Common myeloid progenitor, CD34-positive (primary cell): ENCODE results near the gene THRB.

ENCODE experiments used
- CTCF ChIA-PET: fragments of 350-600 bp; sonication (Branson Sonifier 250); formaldehyde crosslinking; loops from one replicate; lab custom pipeline; 2021; ENCODE audit warnings: antibody characterized with exemption; lab: Charles Lee
- POLR2A ChIA-PET: fragments of 350-600 bp; sonication (Branson Sonifier 250); formaldehyde crosslinking; loops from one replicate; lab custom pipeline; 2021; ENCODE audit warnings: antibody characterized with exemption; lab: Charles Lee
- DNase-seq, 3 donors: peaks; one replicate each; pipeline versions ENCODE4 v3.0.0 to v3.0.0-alpha.2; 2013
- H3K27ac ChIP-seq, 2 experiments: 1 replicate in 1 of 2; 2 replicates in 1 of 2; pipeline ENCODE4 v1.7.0; 2013; ENCODE audit warnings: inconsistent platforms in 2 of 2, low read length in 2 of 2, mild to moderate bottlenecking in 2 of 2, low read depth in 1 of 2, moderate library complexity in 1 of 2; ENCODE audit not compliant: severe bottlenecking in 2 of 2, insufficient read depth in 1 of 2, poor library complexity in 1 of 2
- H3K27me3 ChIP-seq, 5 experiments: replicated peaks in 2 of 5; 1 replicate in 3 of 5; 2 replicates in 2 of 5; pipeline versions ENCODE4 v1.6.1 to v1.7.0; 2013; ENCODE audit warnings: low read length in 4 of 5, mild to moderate bottlenecking in 2 of 5, moderate library complexity in 2 of 5, inconsistent platforms in 1 of 5; ENCODE audit not compliant: insufficient read depth in 5 of 5, control insufficient read depth in 4 of 5
- H3K36me3 ChIP-seq, 4 experiments: 1 replicate in 2 of 4; 2 replicates in 2 of 4; pipeline versions ENCODE4 v1.6.1 to v1.7.0; 2013; ENCODE audit warnings: low read length in 3 of 4, control low read depth in 1 of 4, mild to moderate bottlenecking in 1 of 4; ENCODE audit not compliant: control insufficient read depth in 4 of 4, insufficient read depth in 4 of 4
- H3K4me1 ChIP-seq, 4 experiments: 1 replicate in 3 of 4; 2 replicates in 1 of 4; pipeline versions ENCODE4 v1.6.1 to v1.7.1; 2013; ENCODE audit warnings: low read length in 3 of 4, mild to moderate bottlenecking in 3 of 4, control low read depth in 1 of 4, inconsistent platforms in 1 of 4, moderate library complexity in 1 of 4; ENCODE audit not compliant: control insufficient read depth in 4 of 4, insufficient read depth in 4 of 4; ENCODE audit errors: control extremely low read depth in 1 of 4
- H3K4me3 ChIP-seq, 7 experiments: 1 replicate in 4 of 7; 2 replicates in 3 of 7; pipeline versions ENCODE4 v1.5.1 to v1.7.0; 2013; ENCODE audit warnings: mild to moderate bottlenecking in 7 of 7, low read length in 6 of 7, moderate library complexity in 6 of 7, inconsistent platforms in 2 of 7, low read depth in 2 of 7, control low read depth in 1 of 7; ENCODE audit not compliant: insufficient read depth in 4 of 7, control insufficient read depth in 1 of 7; ENCODE audit errors: extremely low read depth in 1 of 7
- H3K9me3 ChIP-seq, 5 experiments: 1 replicate in 4 of 5; 2 replicates in 1 of 5; pipeline versions ENCODE4 v1.6.1 to v1.7.1; 2013; ENCODE audit warnings: low read length in 4 of 5, mild to moderate bottlenecking in 2 of 5, inconsistent platforms in 1 of 5, low read depth in 1 of 5, moderate library complexity in 1 of 5; ENCODE audit not compliant: control insufficient read depth in 4 of 5, insufficient read depth in 2 of 5; ENCODE audit errors: control extremely low read depth in 1 of 5
- WGBS: methylation state at CpG from one replicate; pipeline ENCODE4 v1.1.5; 2013; ENCODE audit not compliant: insufficient coverage; 5-methylcytosine and 5-hydroxymethylcytosine counted together

THRB gene

GRCh38 chr3:24440760-24441464, 53.7 kb downstream of the THRB start:
- Histone ChIP-seq H3K4me3 (no peak overlapping the region), H3K4me1 (no peaks in the 10 kb centered on the region), H3K27me3 (no peaks in the 10 kb centered on the region), H3K27ac (no peak overlapping the region), H3K9me3 (no peaks in the 10 kb centered on the region), H3K36me3 (no peaks in the 10 kb centered on the region)
- CTCF ChIA-PET = no interaction called here
- POLR2A ChIA-PET = no interaction called here
- DNase-seq = no peak
- WGBS = 100% methylated on average over 2 of the region's 3 CpGs

DNA sequence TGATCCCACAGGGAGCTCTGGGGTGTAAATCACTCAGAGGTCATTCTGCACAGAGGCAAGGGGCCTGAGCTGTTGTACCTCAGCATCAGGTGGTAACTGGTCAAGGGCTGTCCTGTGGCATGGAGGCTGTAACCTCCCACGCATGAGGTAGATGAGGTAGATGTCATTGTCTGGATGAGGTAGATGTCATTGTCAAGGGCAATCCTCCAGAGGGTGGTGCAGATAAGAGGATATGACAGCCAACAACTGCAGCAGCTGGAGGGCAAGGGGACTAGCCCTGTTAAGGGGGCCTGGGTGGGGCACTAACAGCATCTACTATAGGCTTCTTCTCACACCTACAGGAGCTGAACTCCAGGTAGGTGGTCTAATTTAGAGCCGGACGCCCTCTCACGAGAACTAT, 55.6 kb downstream of the THRB start:
- no peak overlapping the region for H3K27ac ChIP-seq
- ChIA-PET CTCF (interaction anchor here (1.0 kb wide), 1 partner anchor 12 kb away, joined by 3 read pairs; no protein-coding TSS in a partner anchor), POLR2A (no interaction called here)
- no peaks in the 10 kb centered on the region for H3K36me3 ChIP-seq
- no CpG with 5 or more reads among the region's 4 CpGs for WGBS
- H3K4me1 ChIP-seq = no peaks in the 10 kb centered on the region
- H3K4me3 ChIP-seq = no peak overlapping the region
- no peak for DNase-seq
- H3K9me3 ChIP-seq = no peaks in the 10 kb centered on the region
- no peaks in the 10 kb centered on the region for H3K27me3 ChIP-seq

DNA sequence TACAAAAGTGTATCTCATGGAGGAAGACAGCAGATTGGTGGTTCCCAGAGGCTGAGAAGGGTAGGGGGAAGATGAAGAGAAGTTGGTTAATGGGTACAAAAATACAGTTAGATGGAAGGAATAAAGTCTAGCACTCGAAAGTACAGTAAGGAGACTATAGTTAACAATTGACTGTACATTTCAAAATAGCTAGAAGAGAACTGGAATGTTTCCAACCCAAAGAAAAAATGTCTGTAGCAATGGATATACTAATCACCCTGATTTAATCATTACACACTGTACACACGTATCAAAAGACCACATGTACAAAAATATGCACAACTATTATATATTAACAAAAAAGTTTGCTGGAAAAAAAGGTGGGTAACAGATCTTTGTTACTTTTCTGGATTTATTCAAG, 57.3 kb downstream of the THRB start:
- POLR2A ChIA-PET = no interaction called here
- no CpG with 5 or more reads among the region's 2 CpGs for WGBS
- H3K4me1 ChIP-seq = peaks cover 0 to 1% (median 0%) of the 10 kb centered on the region in 4 experiments

DNA sequence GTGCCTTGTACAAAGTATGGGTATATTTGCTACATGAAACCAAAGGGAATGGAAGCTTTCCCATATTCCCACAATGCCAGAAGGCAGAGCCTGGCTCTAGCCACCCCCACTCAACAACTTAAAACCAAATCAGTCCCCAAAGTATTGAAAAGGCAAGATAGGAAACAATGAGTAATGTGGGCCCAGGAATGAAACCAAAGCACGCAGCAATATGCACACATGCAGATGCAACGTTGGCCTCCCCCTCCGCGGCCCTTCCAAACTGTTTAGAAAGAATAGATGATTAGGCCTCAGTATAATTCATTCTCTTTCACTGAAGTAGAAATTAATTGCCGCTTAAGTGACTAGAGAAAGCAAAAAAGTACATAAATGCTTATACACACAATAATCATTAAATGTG, 59.1 kb downstream of the THRB start:
- no peak overlapping the region for H3K27ac ChIP-seq
- WGBS = 96% methylated on average over 4 of the region's 5 CpGs
- DNase-seq = no peak
- H3K9me3 ChIP-seq = no peaks in the 10 kb centered on the region
- no peaks in the 10 kb centered on the region for H3K36me3 ChIP-seq
- H3K4me1 ChIP-seq = peaks cover 0 to 1% (median 0%) of the 10 kb centered on the region in 4 experiments
- ChIA-PET CTCF (no interaction called here), POLR2A (no interaction called here)
- no peaks in the 10 kb centered on the region for H3K27me3 ChIP-seq
- H3K4me3 ChIP-seq = no peak overlapping the region

More for the DNA sequence above, 57.3 kb downstream of the THRB start:
- CTCF ChIA-PET = no interaction called here
- Histone ChIP-seq H3K9me3 (no peaks in the 10 kb centered on the region), H3K27me3 (no peaks in the 10 kb centered on the region), H3K27ac (no peak overlapping the region), H3K36me3 (no peaks in the 10 kb centered on the region), H3K4me3 (no peak overlapping the region)
- no peak for DNase-seq

DNA sequence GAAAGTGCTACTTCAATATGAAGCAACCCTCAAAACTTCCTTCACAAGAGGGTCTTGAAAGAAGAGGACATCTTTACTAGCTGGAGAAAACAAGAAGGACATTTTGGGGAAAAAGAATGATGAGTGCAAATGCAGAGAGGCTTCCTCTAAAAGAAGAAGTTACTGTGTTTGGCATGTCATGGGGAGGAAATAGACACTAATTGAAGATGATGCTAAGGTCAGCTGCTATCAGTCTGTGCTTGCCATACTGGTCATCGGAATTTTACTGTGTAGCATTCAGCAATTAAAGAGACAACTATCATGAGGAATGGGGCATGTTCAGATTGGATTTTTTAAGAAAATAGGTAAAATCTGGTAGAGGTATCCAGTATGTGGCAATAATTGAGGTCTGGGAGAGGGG, 60.0 kb downstream of the THRB start:
- no peak for DNase-seq
- 100% methylated on average over 1 of the region's 1 CpG for WGBS
- CTCF ChIA-PET = no interaction called here

GRCh38 chr3:24433838-24434591, 60.6 kb downstream of the THRB start:
- H3K9me3 ChIP-seq = peaks cover 0 to 5% (median 0%) of the 10 kb centered on the region in 5 experiments
- H3K27me3 ChIP-seq = no peaks in the 10 kb centered on the region
- peaks cover 0 to 2% (median 0%) of the 10 kb centered on the region in 4 experiments for H3K4me1 ChIP-seq
- no peak for DNase-seq
- no peaks in the 10 kb centered on the region for H3K36me3 ChIP-seq
- 100% methylated on average over 1 of the region's 5 CpGs for WGBS
- no peak overlapping the region for H3K4me3 ChIP-seq
- ChIA-PET POLR2A (no interaction called here), CTCF (no interaction called here)
- H3K27ac ChIP-seq = no peak overlapping the region

More for the DNA sequence above, 60.0 kb downstream of the THRB start:
- Histone ChIP-seq H3K27me3 (no peaks in the 10 kb centered on the region), H3K4me3 (no peak overlapping the region), H3K4me1 (peaks cover 0 to 1% (median 0%) of the 10 kb centered on the region in 4 experiments), H3K27ac (no peak overlapping the region), H3K36me3 (no peaks in the 10 kb centered on the region), H3K9me3 (peaks cover 0 to 5% (median 0%) of the 10 kb centered on the region in 5 experiments)
- POLR2A ChIA-PET = no interaction called here

GRCh38 chr3:24432989-24433388, 61.7 kb downstream of the THRB start:
- POLR2A ChIA-PET = no interaction called here

More at GRCh38 chr3:24432989-24433388, 61.7 kb downstream of the THRB start:
- peaks cover 4 to 12% (median 5%) of the 10 kb centered on the region in 4 experiments for H3K4me1 ChIP-seq
- DNase-seq = no peak
- CTCF ChIA-PET = interaction anchor here (1.2 to 1.4 kb wide), 2 partner anchors 21 to 168 kb away, joined by 3 read pairs; no protein-coding TSS in a partner anchor
- peaks cover 0 to 5% (median 0%) of the 10 kb centered on the region in 5 experiments for H3K9me3 ChIP-seq
- H3K27me3 ChIP-seq = no peaks in the 10 kb centered on the region
- no peak overlapping the region for H3K4me3 ChIP-seq
- H3K27ac ChIP-seq = no peak overlapping the region
- no peaks in the 10 kb centered on the region for H3K36me3 ChIP-seq
